PC-3 (cell line): ENCODE results near the gene HOXD1. TPM values are rescaled to one million over a fixed set of nuclear protein-coding genes. Genes with fewer than 3 reads are reported as not detected.

Experiments
- ATAC-seq: fragments of 200-7000 bp; cut with Tn5 transposase; 2 replicates; pipeline ENCODE4 v1.9.1; 2020; ENCODE audit warnings: mild to moderate bottlenecking, moderate library complexity
- BruUV-seq: library from RNA; stranded (reverse); fragments of 400-500 nt; replicated peaks from 2 replicates; lab custom pipeline; 2021; lab: Mats Ljungman, UMichigan
- CTCF ChIA-PET: fragments of 300-600 bp; sonication (Branson Sonifier 250); formaldehyde crosslinking; loops from one replicate; lab custom pipeline; 2022; ENCODE audit warnings: antibody characterized with exemption; lab: Charles Lee
- POLR2A ChIA-PET: fragments of 300-600 bp; sonication (Branson Sonifier 250); formaldehyde crosslinking; loops from one replicate; lab custom pipeline; 2022; ENCODE audit warnings: antibody characterized with exemption; ENCODE audit not compliant: unreplicated experiment; lab: Charles Lee
- DNase-seq: peaks from one replicate; pipeline ENCODE4 v3.0.0-alpha.2; 2015
- H2AFZ ChIP-seq: fragments of 300-600 bp; sonication (generic); 2 replicates; pipeline ENCODE4 v1.6.0; 2016; ENCODE audit warnings: antibody characterized with exemption, low read length
- H3F3A ChIP-seq: fragments of 300-600 bp; sonication (generic); one replicate; pipeline ENCODE4 v1.6.0; 2017; ENCODE audit warnings: antibody characterized with exemption, low read length, control low read depth, mild to moderate bottlenecking; ENCODE audit not compliant: unreplicated experiment
- H3K27ac ChIP-seq: fragments of 300-600 bp; sonication (generic); 2 replicates; pipeline ENCODE4 v1.5.1; 2016; ENCODE audit warnings: mild to moderate bottlenecking, low read length
- H3K27me3 ChIP-seq: fragments of 300-600 bp; sonication (generic); 2 replicates; pipeline ENCODE4 v1.6.1; 2016; ENCODE audit warnings: low read length, mixed read lengths
- H3K36me3 ChIP-seq: fragments of 300-600 bp; sonication (generic); 2 replicates; pipeline ENCODE4 v1.6.1; 2016; ENCODE audit warnings: low read depth, mixed run types, low read length, mixed read lengths
- H3K4me1 ChIP-seq: fragments of 300-600 bp; sonication (generic); 2 replicates; pipeline ENCODE4 v1.5.1; 2016; ENCODE audit warnings: low read length; ENCODE audit not compliant: insufficient read depth
- H3K4me2 ChIP-seq: fragments of 300-600 bp; sonication (generic); 2 replicates; pipeline ENCODE4 v1.6.0; 2016; ENCODE audit warnings: low read length
- H3K4me3 ChIP-seq: fragments of 300-600 bp; sonication (generic); 2 replicates; pipeline ENCODE4 v1.5.1; 2016; ENCODE audit warnings: mild to moderate bottlenecking, low read length, mixed read lengths
- H3K79me2 ChIP-seq: fragments of 300-600 bp; sonication (generic); 2 replicates; pipeline ENCODE4 v1.6.1; 2017; ENCODE audit warnings: low read length, mixed read lengths
- H3K9ac ChIP-seq: fragments of 300-600 bp; sonication (generic); 2 replicates; pipeline ENCODE4 v1.6.0; 2016; ENCODE audit warnings: mild to moderate bottlenecking, low read length
- H3K9me2 ChIP-seq: fragments of 300-600 bp; sonication (generic); replicated peaks from 2 replicates; pipeline ENCODE4 v1.6.1; 2016; ENCODE audit warnings: mixed run types, low read length, mixed read lengths
- H3K9me3 ChIP-seq: fragments of 300-600 bp; sonication (generic); 2 replicates; pipeline ENCODE4 v1.6.1; 2016; ENCODE audit warnings: low read length, mixed read lengths
- H4K20me1 ChIP-seq: fragments of 300-600 bp; sonication (generic); 2 replicates; pipeline ENCODE4 v1.6.1; 2016; ENCODE audit warnings: low read length, mixed read lengths
- EZH2 ChIP-seq: fragments of 300-600 bp; sonication (generic); IDR thresholded peaks from one replicate; pipeline ENCODE4 v1.6.1; 2017; ENCODE audit warnings: antibody characterized with exemption, mild to moderate bottlenecking, low read length; ENCODE audit not compliant: unreplicated experiment
- EZH2phosphoT487 ChIP-seq: fragments of 300-600 bp; sonication (generic); IDR thresholded peaks from 2 replicates; pipeline ENCODE4 v1.6.1; 2018; ENCODE audit warnings: mild to moderate bottlenecking, antibody characterized with exemption, low read length, borderline replicate concordance
- intact Hi-C: fragments of 100-400 bp; cut with micrococcal nuclease; formaldehyde crosslinking; loops from 2 replicates; pipeline ENCODE4 v1.9.0; 2023
- total RNA-seq: library from RNA; depleted of rRNA; stranded (reverse); fragments of >200 nt; gene quantifications from 2 replicates; pipeline ENCODE4 v1.2.3, GENCODE V29; 2014
- TF ChIP-seq, protein P1 (sequence below): fragments of 300-600 bp; sonication (generic); conservative IDR thresholded peaks from 2 replicates; pipeline ENCODE4 v1.5.1; 2017; ENCODE audit warnings: antibody characterized with exemption, low read depth, mild to moderate bottlenecking, low read length

HOXD1 gene
- total RNA-seq, 1 experiment from 2014 or later: not detected

DNA sequence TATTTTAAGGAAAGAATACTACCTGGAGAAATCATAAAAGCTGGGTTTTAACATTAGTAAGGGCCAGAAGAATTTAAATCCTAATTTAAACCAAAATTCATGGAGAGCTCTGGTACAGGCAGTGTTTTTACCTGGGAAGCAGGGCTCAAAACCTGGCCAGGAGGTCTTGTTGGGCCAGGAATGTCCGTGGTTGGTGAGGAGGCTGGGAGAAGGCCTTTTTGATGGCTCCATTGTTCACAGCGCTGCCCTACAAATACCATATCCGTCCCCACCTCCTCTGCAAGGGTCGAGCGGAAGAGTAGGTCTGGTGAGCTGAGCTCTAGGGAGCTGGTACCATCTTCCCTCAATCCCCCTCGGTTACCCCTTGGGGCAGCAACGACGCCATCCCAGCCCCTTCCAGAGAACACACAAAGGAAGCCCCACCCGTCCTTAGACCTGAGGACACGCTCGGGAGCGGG, 10.9 kb upstream of the HOXD1 start:
- ATAC-seq (no peak), DNase-seq (no peak)
- TF ChIP-seq, protein P1, sequence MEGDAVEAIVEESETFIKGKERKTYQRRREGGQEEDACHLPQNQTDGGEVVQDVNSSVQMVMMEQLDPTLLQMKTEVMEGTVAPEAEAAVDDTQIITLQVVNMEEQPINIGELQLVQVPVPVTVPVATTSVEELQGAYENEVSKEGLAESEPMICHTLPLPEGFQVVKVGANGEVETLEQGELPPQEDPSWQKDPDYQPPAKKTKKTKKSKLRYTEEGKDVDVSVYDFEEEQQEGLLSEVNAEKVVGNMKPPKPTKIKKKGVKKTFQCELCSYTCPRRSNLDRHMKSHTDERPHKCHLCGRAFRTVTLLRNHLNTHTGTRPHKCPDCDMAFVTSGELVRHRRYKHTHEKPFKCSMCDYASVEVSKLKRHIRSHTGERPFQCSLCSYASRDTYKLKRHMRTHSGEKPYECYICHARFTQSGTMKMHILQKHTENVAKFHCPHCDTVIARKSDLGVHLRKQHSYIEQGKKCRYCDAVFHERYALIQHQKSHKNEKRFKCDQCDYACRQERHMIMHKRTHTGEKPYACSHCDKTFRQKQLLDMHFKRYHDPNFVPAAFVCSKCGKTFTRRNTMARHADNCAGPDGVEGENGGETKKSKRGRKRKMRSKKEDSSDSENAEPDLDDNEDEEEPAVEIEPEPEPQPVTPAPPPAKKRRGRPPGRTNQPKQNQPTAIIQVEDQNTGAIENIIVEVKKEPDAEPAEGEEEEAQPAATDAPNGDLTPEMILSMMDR: no peak
- no peak for TF ChIP-seq EZH2phosphoT487
- no peak for TF ChIP-seq EZH2
- Histone ChIP-seq H3K4me2 (no peak overlapping the region), H2AFZ (no peak overlapping the region), H3K27ac (no peak overlapping the region), H3K4me1 (no peaks in the 10 kb centered on the region), H3K9me2 (no peaks in the 10 kb centered on the region), H3K4me3 (no peak overlapping the region), H3K9ac (no peak overlapping the region), H3K9me3 (no peaks in the 10 kb centered on the region), H4K20me1 (no peaks in the 10 kb centered on the region), H3F3A (no peaks in the 10 kb centered on the region), H3K36me3 (no peaks in the 10 kb centered on the region), H3K27me3 (peaks cover 10% of the 10 kb centered on the region; the same call in 1 of the 2 replicates), H3K79me2 (no peaks in the 10 kb centered on the region)
- BruUV-seq: no TSS peak
- intact Hi-C loops: no loop called here
- POLR2A ChIA-PET: no interaction called here
- CTCF ChIA-PET: no interaction called here

DNA sequence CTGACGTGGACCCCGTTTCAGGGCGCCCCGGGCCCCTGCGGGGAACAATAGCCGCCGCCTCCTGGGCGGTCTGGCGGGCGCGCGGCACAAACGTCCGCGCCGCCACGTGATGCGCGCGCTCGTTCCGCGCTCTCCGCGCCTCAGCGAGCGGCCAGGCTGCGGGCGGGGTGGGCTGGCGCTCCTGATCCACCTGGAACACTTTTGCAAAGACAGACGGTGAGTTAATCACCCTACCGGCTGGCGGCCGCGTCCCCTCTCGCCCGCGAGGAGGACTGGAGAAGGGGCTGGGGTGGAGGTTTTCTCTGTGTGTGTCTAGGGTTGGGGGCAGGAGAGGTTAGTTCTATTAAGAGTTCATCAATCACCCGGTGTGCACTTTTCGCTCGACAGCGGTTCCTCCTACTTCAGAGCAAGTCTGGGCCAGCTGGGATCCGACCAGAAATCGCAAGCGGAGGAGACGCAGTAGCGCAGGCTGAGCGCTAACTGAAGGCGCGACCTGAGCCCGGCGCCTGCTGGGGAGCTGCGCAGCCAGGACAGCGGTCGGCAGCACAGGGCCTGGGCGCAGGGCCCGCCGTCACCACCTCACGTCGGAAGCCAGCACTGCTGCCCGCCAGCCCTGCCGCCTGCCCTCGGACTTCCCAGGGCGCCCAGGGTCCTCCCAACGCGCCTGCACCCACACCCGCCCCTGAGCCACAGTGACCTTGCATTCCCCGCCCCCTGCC, 10.3 kb upstream of the HOXD1 start:
- H3K27me3 ChIP-seq: peaks cover 10% of the 10 kb centered on the region; the same call in 1 of the 2 replicates
- no peaks in the 10 kb centered on the region for H3K79me2 ChIP-seq
- no peak overlapping the region for H3K4me2 ChIP-seq
- BruUV-seq: no TSS peak
- H3K4me1 ChIP-seq: no peaks in the 10 kb centered on the region
- POLR2A ChIA-PET: no interaction called here
- H2AFZ ChIP-seq: no peak overlapping the region
- no peak overlapping the region for H3K27ac ChIP-seq
- DNase-seq (no peak), ATAC-seq (no peak)
- no peak overlapping the region for H3K9ac ChIP-seq
- CTCF ChIA-PET: no interaction called here
- no peaks in the 10 kb centered on the region for H4K20me1 ChIP-seq
- TF ChIP-seq EZH2 (no peak), EZH2phosphoT487 (no peak)
- TF ChIP-seq, protein P1: no peak
- no peaks in the 10 kb centered on the region for H3F3A ChIP-seq
- no peaks in the 10 kb centered on the region for H3K9me3 ChIP-seq
- no peaks in the 10 kb centered on the region for H3K9me2 ChIP-seq
- no peaks in the 10 kb centered on the region for H3K36me3 ChIP-seq
- intact Hi-C loops: no loop called here
- H3K4me3 ChIP-seq: no peak overlapping the region

DNA sequence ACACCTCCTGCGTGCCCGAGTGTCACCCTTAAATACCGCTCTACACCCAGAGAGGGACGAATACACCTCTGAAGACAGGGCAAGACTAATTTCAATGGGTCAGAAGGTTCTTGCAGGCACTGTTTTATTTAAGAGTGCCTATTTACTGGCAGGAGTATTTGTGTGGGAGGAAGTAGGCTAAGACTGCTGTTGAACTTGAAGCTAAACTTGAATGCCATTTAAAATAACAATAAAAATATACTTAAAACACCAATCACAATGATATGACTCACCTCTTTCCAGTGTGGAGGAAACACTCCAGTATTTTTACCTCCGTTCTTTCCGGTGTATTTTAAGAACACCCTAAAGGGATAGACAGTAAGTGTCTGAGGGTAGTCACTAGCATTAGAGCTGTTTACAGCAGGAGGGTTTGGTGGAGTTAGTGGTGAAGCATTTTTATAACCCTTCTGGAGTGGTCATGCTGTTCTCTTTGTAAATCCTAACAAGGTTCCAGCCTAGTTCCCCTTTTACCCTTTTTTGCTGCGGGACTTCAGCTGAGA, 9.6 kb upstream of the HOXD1 start:
- H3K36me3 ChIP-seq: no peaks in the 10 kb centered on the region
- no peaks in the 10 kb centered on the region for H3K79me2 ChIP-seq
- no peak for ATAC-seq
- H3F3A ChIP-seq: no peaks in the 10 kb centered on the region
- no peak overlapping the region for H3K27ac ChIP-seq
- H3K4me3 ChIP-seq: no peak overlapping the region
- H3K4me1 ChIP-seq: no peaks in the 10 kb centered on the region
- DNase-seq: no peak
- H2AFZ ChIP-seq: no peak overlapping the region
- no peak for TF ChIP-seq EZH2phosphoT487
- TF ChIP-seq, protein P1: no peak
- no peak for TF ChIP-seq EZH2
- intact Hi-C loops: no loop called here
- peaks cover 10% of the 10 kb centered on the region; the same call in 1 of the 2 replicates for H3K27me3 ChIP-seq
- no peak overlapping the region for H3K4me2 ChIP-seq
- CTCF ChIA-PET: no interaction called here
- H3K9me3 ChIP-seq: no peaks in the 10 kb centered on the region
- POLR2A ChIA-PET: no interaction called here
- no TSS peak for BruUV-seq
- no peak overlapping the region for H3K9ac ChIP-seq
- H3K9me2 ChIP-seq: no peaks in the 10 kb centered on the region
- no peaks in the 10 kb centered on the region for H4K20me1 ChIP-seq
